Measurements from ENCODE around the gene ACAP1. TPM values are rescaled to one million over a fixed set of nuclear protein-coding genes. Genes with fewer than 3 reads are reported as not detected.

Gene ACAP1
- total and polyA plus RNA-seq, 12 donors = 2.1 to 54.7 (median 10.8) TPM

DNA sequence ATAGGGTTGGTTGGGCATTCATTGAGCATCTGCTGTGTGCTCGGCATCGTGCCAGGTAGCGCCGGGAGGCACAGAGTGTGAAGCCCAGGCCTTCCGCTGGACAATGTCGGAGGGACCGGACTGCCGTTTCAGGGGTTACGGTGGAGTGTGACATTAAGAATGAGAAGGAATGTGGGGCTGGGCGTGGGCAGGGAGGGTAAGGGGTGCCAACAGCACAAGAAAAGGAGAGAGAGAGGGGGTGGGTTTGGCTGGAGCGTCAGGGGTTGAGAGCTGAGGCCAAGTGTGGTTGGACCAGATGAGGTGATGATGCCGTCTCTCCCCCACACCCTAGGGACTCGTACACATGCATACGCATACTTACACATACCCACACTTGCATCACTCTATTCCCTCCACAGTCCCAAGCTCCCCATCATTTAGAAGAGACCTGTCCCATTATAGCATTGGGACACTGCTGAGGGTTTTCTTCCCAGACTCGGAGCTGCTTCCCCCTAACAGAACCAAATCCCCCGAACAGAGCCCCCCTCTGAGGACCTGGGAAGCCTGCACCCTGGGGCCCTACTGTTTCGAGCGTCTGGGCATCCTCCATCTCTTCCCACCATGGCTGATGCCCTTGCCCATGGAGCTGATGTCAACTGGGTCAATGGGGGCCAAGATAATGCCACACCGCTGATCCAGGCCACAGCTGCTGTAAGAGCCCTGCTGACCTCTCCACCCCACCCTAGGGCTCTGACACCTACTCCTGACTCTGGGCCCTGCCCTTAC, 12.3 kb downstream of the ACAP1 start:
- WGBS, 4 donors = 71 to 90% (median 80%) methylated on average over 19 of the region's 19 CpGs
- Histone ChIP-seq H3K4me3 (no peak overlapping the region), H3K9me3 (replicated peaks in 1 of 3) (no peaks in the 10 kb centered on the region), H3K4me1 (replicated peaks in 1 of 2) (peaks cover 21 to 45% of the 10 kb centered on the region in 2 donors), H3K27me3 (no peaks in the 10 kb centered on the region), H3K36me3 (replicated peaks in 1 of 2) (no peaks in the 10 kb centered on the region), H3K27ac (peak overlapping the region in 2 of 5 donors; percentile 29 to 95)
- peak in 2 of 7 donors; percentile 31 to 51 for DNase-seq
- TF ChIP-seq, protein P1, sequence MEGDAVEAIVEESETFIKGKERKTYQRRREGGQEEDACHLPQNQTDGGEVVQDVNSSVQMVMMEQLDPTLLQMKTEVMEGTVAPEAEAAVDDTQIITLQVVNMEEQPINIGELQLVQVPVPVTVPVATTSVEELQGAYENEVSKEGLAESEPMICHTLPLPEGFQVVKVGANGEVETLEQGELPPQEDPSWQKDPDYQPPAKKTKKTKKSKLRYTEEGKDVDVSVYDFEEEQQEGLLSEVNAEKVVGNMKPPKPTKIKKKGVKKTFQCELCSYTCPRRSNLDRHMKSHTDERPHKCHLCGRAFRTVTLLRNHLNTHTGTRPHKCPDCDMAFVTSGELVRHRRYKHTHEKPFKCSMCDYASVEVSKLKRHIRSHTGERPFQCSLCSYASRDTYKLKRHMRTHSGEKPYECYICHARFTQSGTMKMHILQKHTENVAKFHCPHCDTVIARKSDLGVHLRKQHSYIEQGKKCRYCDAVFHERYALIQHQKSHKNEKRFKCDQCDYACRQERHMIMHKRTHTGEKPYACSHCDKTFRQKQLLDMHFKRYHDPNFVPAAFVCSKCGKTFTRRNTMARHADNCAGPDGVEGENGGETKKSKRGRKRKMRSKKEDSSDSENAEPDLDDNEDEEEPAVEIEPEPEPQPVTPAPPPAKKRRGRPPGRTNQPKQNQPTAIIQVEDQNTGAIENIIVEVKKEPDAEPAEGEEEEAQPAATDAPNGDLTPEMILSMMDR (IDR thresholded peaks at IDR 0.05) = no peak
- TF ChIP-seq POLR2A (IDR thresholded peaks at IDR 0.05) = peak in 1 of 2 donors; percentile 3
- intact Hi-C loops (cut with DNase I) = no loop called here

- intact Hi-C loops (cut with DNase I) = loop anchor here (10.0 kb wide), 2 partner anchors 203 to 213 kb away; partner anchors contain the start of genes SENP3 (in 1 of the 2) and TNFSF13 (in 1 of the 2)
- no peaks in the 10 kb centered on the region for H3K9me3 ChIP-seq (replicated peaks in 1 of 3)
- no peaks in the 10 kb centered on the region for H3K36me3 ChIP-seq (replicated peaks in 1 of 2)
- H3K4me3 ChIP-seq = peak within 1 kb of the TSS in 3 of 4 donors; percentile 47 to 78 (median 68)
- DNase-seq = peak; percentile 90 to 94 (median 92)
- TF ChIP-seq POLR2A (IDR thresholded peaks at IDR 0.05) = peak in 1 of 2 donors; percentile 82
- TF ChIP-seq, protein P1 (IDR thresholded peaks at IDR 0.05) = peak in 2 of 6 experiments; percentile 17 to 47
- no peaks in the 10 kb centered on the region for H3K27me3 ChIP-seq
- 0 to 2% (median 1%) methylated on average over 5 to 91 of the region's 91 CpGs for WGBS, 4 donors
- peak within 1 kb of the TSS; percentile 95 to 99 (median 98) for H3K27ac ChIP-seq
- H3K4me1 ChIP-seq (replicated peaks in 1 of 2) = peaks cover 21 to 39% of the 10 kb centered on the region in 2 donors
These were observed 15.6 kb downstream of the ACAP1 start, which contains the start of gene KCTD11 for GRCh38 chr17:7351665-7352502. Gene KCTD11 (plus strand): TSS chr17:7352162.

DNA sequence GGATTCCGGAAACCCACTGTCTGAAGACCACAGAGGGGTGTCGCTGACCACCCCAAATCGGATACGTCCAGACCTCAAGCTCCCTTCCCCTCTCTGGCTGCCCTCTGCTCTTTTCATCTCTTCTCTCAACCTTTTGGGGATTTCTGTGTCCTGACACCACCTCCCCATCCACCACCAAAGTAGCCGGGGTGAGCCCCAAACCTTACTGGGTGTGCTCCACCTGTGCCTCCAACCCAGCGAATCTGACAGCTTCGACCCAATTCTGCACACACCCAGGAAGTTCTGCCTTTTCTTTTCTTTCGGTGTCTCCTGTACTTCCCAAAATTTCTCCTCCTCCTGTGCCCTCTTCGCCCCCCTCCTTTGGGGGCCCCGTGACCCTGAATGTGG, 16.2 kb downstream of the ACAP1 start:
- no peak for TF ChIP-seq POLR2A (IDR thresholded peaks at IDR 0.05)
- TF ChIP-seq, protein P1 (IDR thresholded peaks at IDR 0.05) = peak in 3 of 6 experiments; percentile 35 to 44 (median 37)
- WGBS, 4 donors = 25 to 32% (median 27%) methylated on average over 10 of the region's 10 CpGs
- no peak for DNase-seq
- H3K9me3 ChIP-seq (replicated peaks in 1 of 3) = no peaks in the 10 kb centered on the region
- no peaks in the 10 kb centered on the region for H3K27me3 ChIP-seq
- peak overlapping the region; percentile 95 to 99 (median 98) for H3K27ac ChIP-seq
- H3K4me3 ChIP-seq = peak overlapping the region in 3 of 4 donors; percentile 47 to 78 (median 68)
- intact Hi-C loops (cut with DNase I) = loop anchor here (10.0 kb wide), 2 partner anchors 202 to 212 kb away; partner anchors contain the start of genes SENP3 (in 1 of the 2) and TNFSF13 (in 1 of the 2)
- no peaks in the 10 kb centered on the region for H3K36me3 ChIP-seq (replicated peaks in 1 of 2)
- H3K4me1 ChIP-seq (replicated peaks in 1 of 2) = peaks cover 21 to 37% of the 10 kb centered on the region in 2 donors
